PC-9 (cell line): ENCODE data around the gene CAV1. TPM values are rescaled to one million over a fixed set of nuclear protein-coding genes. Genes with fewer than 3 reads are reported as not detected.

Experiments
- BruUV-seq: library from RNA; stranded (reverse); fragments of 400-500 nt; replicated peaks from 2 replicates; lab custom pipeline; 2021; lab: Mats Ljungman, UMichigan
- CTCF ChIA-PET: fragments of 300-600 bp; sonication (Branson Sonifier 250); formaldehyde crosslinking; loops from one replicate; lab custom pipeline; 2022; ENCODE audit warnings: antibody characterized with exemption; lab: Charles Lee
- POLR2A ChIA-PET: fragments of 300-600 bp; sonication (Branson Sonifier 250); formaldehyde crosslinking; loops from one replicate; lab custom pipeline; 2022; ENCODE audit warnings: antibody characterized with exemption; ENCODE audit not compliant: unreplicated experiment; lab: Charles Lee
- DNase-seq, 2 experiments: peaks; one replicate each; pipeline versions ENCODE4 v3.0.0 to v3.0.0-alpha.2; 2015 to 2022; ENCODE audit warnings: mixed read lengths in 1 of 2
- H2AFZ ChIP-seq: fragments of 200-600 bp; sonication (generic); 2 replicates; pipeline ENCODE4 v1.8.1; 2017; ENCODE audit warnings: antibody characterized with exemption
- H3F3A ChIP-seq: fragments of 200-600 bp; sonication (generic); 2 replicates; pipeline ENCODE4 v1.8.1; 2017; ENCODE audit warnings: antibody characterized with exemption, mild to moderate bottlenecking, low read depth; ENCODE audit not compliant: insufficient read depth
- H3K27ac ChIP-seq: fragments of 200-600 bp; sonication (generic); 2 replicates; pipeline ENCODE4 v1.6.1; 2016; ENCODE audit warnings: mixed run types
- H3K27me3 ChIP-seq: fragments of 200-600 bp; sonication (generic); 2 replicates; pipeline ENCODE4 v1.6.1; 2016; ENCODE audit warnings: low read depth, mixed run types; ENCODE audit not compliant: insufficient read depth
- H3K36me3 ChIP-seq: fragments of 200-600 bp; sonication (generic); 2 replicates; pipeline ENCODE4 v1.6.1; 2016; ENCODE audit warnings: low read depth, mixed run types
- H3K4me1 ChIP-seq: fragments of 200-600 bp; sonication (generic); replicated peaks from 2 replicates; pipeline ENCODE4 v1.6.1; 2016; ENCODE audit warnings: mixed run types; ENCODE audit not compliant: insufficient read depth
- H3K4me2 ChIP-seq: fragments of 200-600 bp; sonication (generic); 2 replicates; pipeline ENCODE4 v1.6.1; 2017; ENCODE audit warnings: mixed run types
- H3K4me3 ChIP-seq: fragments of 200-600 bp; sonication (generic); 2 replicates; pipeline ENCODE4 v1.6.1; 2016; ENCODE audit warnings: mixed run types
- H3K79me2 ChIP-seq: fragments of 200-600 bp; sonication (generic); 2 replicates; pipeline ENCODE4 v1.6.1; 2017; ENCODE audit warnings: low read depth, mixed run types
- H3K9me2 ChIP-seq: fragments of 200-600 bp; sonication (generic); 2 replicates; pipeline ENCODE4 v1.8.1; 2017; ENCODE audit warnings: mild to moderate bottlenecking; ENCODE audit not compliant: insufficient read depth
- H3K9me3 ChIP-seq: fragments of 200-600 bp; sonication (generic); 2 replicates; pipeline ENCODE4 v1.8.1; 2016; ENCODE audit warnings: low read depth; ENCODE audit not compliant: insufficient read depth
- H4K20me1 ChIP-seq: fragments of 200-600 bp; sonication (generic); 2 replicates; pipeline ENCODE4 v1.8.1; 2017; ENCODE audit not compliant: insufficient read depth
- EZH2 ChIP-seq: fragments of 200-600 bp; sonication (generic); IDR thresholded peaks from 2 replicates; pipeline ENCODE4 v1.8.0; 2017; ENCODE audit warnings: antibody characterized with exemption, low read depth
- intact Hi-C: fragments of 100-400 bp; cut with micrococcal nuclease; formaldehyde crosslinking; loops from one replicate; pipeline ENCODE4 v1.10.0; 2022; ENCODE audit not compliant: unreplicated experiment
- total RNA-seq: library from RNA; stranded (reverse); gene quantifications from 2 replicates; pipeline ENCODE4 v1.2.3, GENCODE V29; 2021
- TF ChIP-seq, protein P1 (sequence below): fragments of 200-600 bp; sonication (generic); conservative IDR thresholded peaks from 2 replicates; pipeline ENCODE4 v1.6.1; 2017; ENCODE audit warnings: mixed run types, antibody characterized with exemption, mild to moderate bottlenecking, moderate library complexity

Gene CAV1
- total RNA-seq, 1 experiment from 2014 or later, result 1,077 TPM

DNA sequence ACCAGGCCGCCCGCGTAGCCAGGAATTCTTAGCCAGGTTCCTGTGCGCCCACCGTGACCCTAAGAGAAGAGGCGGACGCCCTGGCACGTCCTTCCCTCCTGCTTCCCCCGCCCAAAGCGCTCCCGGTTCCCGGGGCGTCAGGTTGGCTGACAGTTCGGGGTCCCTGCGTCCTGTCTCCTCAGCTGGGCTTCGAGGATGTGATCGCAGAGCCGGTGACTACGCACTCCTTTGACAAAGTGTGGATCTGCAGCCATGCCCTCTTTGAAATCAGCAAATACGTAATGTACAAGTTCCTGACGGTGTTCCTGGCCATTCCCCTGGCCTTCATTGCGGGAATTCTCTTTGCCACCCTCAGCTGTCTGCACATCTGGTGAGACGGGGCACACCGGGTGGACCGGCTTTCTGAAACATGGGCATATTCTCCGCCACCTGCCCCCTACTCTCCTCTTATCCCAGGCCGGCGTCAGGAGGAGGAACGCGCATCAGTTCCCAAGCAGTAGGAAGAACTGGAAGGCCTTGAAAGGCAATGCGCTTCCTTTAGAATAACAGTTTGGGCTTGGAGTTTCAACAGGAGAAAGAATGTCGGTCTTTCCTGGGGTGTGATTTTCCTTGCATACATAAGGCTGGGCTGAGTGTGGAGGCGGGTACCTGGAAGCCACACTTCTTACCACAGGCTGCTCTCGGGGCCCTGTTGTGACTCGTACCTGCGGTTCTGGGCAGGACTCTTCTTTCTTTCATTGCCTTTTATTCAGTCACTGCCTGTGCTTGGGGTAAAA is 24.6 kb upstream of the CAV1 start:
- DNase-seq, result peak; percentile 48 to 56
- TSS peak; percentile 3 for BruUV-seq
- Histone ChIP-seq H3K9me3 (no peaks in the 10 kb centered on the region), H3F3A (peaks cover 29% of the 10 kb centered on the region), H3K79me2 (peaks cover 37% of the 10 kb centered on the region), H3K36me3 (peaks cover 7% of the 10 kb centered on the region; the same call in 1 of the 2 replicates), H3K4me3 (peak overlapping the region; percentile 89), H3K9me2 (no peaks in the 10 kb centered on the region), H3K27ac (peak overlapping the region; percentile 81), H3K4me2 (peak overlapping the region; percentile 94), H2AFZ (peak overlapping the region; percentile 81), H3K4me1 (peaks cover 34% of the 10 kb centered on the region), H3K27me3 (no peaks in the 10 kb centered on the region), H4K20me1 (no peaks in the 10 kb centered on the region)
- TF ChIP-seq EZH2, result no peak
- TF ChIP-seq, protein P1, sequence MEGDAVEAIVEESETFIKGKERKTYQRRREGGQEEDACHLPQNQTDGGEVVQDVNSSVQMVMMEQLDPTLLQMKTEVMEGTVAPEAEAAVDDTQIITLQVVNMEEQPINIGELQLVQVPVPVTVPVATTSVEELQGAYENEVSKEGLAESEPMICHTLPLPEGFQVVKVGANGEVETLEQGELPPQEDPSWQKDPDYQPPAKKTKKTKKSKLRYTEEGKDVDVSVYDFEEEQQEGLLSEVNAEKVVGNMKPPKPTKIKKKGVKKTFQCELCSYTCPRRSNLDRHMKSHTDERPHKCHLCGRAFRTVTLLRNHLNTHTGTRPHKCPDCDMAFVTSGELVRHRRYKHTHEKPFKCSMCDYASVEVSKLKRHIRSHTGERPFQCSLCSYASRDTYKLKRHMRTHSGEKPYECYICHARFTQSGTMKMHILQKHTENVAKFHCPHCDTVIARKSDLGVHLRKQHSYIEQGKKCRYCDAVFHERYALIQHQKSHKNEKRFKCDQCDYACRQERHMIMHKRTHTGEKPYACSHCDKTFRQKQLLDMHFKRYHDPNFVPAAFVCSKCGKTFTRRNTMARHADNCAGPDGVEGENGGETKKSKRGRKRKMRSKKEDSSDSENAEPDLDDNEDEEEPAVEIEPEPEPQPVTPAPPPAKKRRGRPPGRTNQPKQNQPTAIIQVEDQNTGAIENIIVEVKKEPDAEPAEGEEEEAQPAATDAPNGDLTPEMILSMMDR, result no peak
- CTCF ChIA-PET, result interaction anchor here (1.4 kb wide), 1 partner anchor 26 kb away, joined by 5 read pairs; no protein-coding TSS in a partner anchor
- POLR2A ChIA-PET, result interaction anchor here (0.6 to 1.1 kb wide), 6 partner anchors 30 to 355 kb away, joined by 4 to 17 read pairs (median 6); no protein-coding TSS in a partner anchor
- intact Hi-C loops, result loop anchor here (1.0 kb wide), 2 partner anchors 24 to 145 kb away; no protein-coding TSS in a partner anchor

DNA sequence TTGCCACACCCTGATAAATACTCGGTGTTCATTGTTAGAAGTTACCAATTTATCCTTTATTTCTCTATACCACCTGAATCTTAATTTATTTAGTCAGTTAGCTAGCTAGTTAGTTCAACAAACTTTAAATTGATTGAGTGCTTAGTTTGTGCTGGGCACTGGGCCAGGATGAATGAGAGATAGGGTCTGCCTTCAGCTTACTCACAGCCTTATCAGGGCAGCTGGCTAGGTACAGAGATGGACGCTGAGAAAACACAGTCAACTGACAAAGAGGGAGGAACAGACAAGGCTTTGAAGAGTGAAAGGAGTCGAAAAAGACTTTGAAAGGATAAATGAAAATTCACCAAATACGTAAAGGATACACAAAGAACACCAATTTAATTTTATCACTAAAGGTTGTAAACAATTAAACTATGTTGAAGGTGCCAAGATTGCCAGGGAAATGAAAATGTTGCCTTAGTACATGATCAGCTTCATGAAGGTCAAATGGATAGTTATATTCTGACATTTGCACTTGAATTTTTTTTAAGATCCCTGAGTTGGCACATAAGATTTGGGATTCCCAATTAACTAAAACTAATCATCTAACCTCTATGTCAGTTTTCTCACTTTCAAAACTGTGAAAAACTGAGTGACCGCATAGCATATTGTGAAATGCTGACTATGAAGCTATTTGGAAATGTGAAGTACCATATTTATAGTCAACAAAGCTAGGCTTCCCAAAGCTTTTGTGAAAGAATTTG is 23.2 kb upstream of the CAV1 start:
- H3K79me2 ChIP-seq, result peaks cover 37% of the 10 kb centered on the region
- ChIA-PET CTCF (interaction anchor here (0.6 to 0.7 kb wide), 2 partner anchors 13 to 25 kb away, joined by 4 read pairs; no protein-coding TSS in a partner anchor), POLR2A (interaction anchor here (0.5 to 1.1 kb wide), 7 partner anchors 9 to 324 kb away, joined by 3 to 9 read pairs (median 3); no protein-coding TSS in a partner anchor)
- no peak for DNase-seq
- H4K20me1 ChIP-seq, result no peaks in the 10 kb centered on the region
- TF ChIP-seq EZH2, result no peak
- TF ChIP-seq, protein P1, result no peak
- BruUV-seq, result no TSS peak
- H2AFZ ChIP-seq, result no peak overlapping the region
- H3K36me3 ChIP-seq, result peaks cover 14% of the 10 kb centered on the region
- peak overlapping the region; percentile 81; the same call in 1 of the 2 replicates for H3K27ac ChIP-seq
- intact Hi-C loops, result loop anchor here (1.0 kb wide), 1 partner anchor 10 kb away; no protein-coding TSS in a partner anchor
- no peaks in the 10 kb centered on the region for H3K9me3 ChIP-seq
- H3K9me2 ChIP-seq, result no peaks in the 10 kb centered on the region
- peak overlapping the region; percentile 94 for H3K4me2 ChIP-seq
- H3K4me1 ChIP-seq, result peaks cover 22% of the 10 kb centered on the region
- peak overlapping the region; percentile 89 for H3K4me3 ChIP-seq
- peaks cover 21% of the 10 kb centered on the region for H3F3A ChIP-seq
- H3K27me3 ChIP-seq, result no peaks in the 10 kb centered on the region
